HG02610 (cell line): ENCODE data around the gene IGF1R.

ENCODE experiments used
- ATAC-seq: cut with Tn5 transposase; IDR thresholded peaks from one replicate; pipeline ENCODE4 v1.9.1; 2021; ENCODE audit warnings: mild to moderate bottlenecking, moderate library complexity; ENCODE audit not compliant: unreplicated experiment

The IGF1R gene

DNA sequence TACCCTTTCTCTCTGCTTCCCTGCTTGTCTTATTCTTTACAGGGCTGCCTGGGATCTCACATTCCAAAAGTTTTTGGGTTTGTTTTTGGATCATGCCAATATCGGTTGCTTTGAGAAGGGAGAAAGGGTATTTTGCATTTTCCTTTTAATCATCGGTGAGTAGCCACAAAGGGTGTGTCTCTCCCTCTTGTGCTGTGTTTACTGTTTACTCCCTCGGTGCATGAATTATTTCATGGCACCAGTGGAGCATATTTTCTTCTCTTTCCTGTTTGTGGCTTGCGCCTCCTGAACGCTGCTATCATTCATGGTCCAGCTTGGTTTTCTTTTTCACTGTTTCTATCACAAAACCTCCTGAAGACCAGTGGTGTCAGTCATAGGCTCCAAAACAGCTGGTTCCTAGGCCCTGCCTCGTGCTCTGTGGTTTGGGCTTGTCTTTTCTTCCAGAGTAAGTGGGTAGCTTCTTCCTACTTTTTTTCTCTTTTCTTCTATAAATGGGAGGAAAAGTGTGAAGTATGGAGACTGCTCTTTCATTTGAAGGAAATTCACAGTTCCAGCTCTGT lies 54.9 kb downstream of the IGF1R start:
- no peak for ATAC-seq

DNA sequence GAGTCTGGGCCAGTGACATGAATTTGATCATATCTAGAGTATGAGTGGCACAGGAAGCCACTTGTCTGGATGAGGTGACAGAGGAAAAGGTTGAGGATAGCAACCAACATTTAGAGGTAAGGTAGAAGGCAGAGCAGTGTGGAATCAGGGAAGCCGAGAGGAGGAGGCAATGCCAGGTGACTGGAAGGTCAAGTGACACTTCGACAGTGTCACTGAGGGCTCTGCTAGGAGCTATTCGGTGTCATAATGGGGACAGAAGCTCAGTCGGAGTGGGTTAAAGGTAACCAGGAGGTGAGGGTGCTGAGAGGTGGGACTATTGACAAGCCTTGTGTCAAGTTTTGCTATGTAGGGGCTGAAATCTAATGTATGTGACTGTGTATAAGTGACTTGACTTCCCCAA lies 56.7 kb downstream of the IGF1R start:
- no peak for ATAC-seq

DNA sequence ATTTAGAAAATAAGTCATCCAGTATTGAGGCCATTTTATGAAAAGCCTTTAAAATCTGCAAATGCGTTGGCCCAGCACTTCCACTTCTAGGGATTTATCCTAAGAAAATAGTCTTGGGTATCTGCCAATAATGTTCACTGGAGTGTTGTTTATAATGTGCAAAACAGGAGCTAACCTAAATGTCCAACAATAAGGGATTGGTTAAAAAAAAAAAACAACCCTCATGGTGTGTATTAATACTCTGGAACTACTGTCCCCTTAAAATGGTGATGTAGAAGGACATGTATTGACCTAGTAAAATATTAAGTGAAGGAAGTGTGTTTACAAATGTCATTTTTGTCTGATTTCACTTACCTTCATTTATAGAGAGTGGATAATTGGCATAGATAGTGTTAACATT lies 58.0 kb downstream of the IGF1R start:
- ATAC-seq: no peak

DNA sequence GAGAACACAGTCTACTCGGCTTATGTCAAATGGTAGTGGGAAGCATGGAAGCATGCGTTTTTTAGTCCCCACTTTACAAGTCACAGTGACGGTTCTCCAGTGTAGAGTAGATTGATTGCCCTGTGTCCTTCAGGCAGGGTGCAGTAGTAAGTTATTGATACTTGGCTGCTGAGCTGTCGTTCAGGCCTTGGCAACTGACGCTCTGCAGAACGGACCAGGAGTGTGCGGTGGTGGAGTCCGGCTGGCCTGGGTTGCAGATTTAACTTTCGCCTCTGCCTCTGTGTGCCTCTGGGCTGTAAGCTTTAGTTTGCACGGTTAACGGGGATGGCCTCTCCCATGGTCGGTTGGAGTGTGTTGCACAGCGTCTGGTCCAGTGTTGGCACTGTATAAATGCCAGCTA lies 58.6 kb downstream of the IGF1R start:
- no peak for ATAC-seq

- ATAC-seq: no peak
Measured at GRCh38 chr15:98708037-98708590, 59.8 kb downstream of the IGF1R start.

DNA sequence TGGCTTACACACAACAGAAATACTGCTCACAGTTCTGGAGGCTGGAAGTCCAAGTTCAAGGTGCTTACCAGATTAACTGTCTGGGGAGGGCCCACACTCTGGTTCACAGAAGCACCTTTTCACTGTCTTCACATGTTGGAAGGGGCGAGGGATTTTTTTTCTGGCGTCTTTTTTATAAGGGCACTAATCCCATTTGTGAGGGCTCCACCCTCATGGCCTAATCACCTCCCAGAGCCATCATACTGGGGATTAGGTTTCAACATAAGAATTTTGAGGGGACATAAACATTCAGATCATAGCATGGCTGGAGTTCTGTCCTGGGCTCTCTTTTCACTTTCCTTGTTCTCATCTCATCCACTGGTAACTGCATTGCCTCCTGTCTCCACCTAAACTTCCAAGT lies 63.5 kb downstream of the IGF1R start:
- no peak for ATAC-seq

GRCh38 chr15:98712845-98713584 lies 64.7 kb downstream of the IGF1R start:
- ATAC-seq: no peak

DNA sequence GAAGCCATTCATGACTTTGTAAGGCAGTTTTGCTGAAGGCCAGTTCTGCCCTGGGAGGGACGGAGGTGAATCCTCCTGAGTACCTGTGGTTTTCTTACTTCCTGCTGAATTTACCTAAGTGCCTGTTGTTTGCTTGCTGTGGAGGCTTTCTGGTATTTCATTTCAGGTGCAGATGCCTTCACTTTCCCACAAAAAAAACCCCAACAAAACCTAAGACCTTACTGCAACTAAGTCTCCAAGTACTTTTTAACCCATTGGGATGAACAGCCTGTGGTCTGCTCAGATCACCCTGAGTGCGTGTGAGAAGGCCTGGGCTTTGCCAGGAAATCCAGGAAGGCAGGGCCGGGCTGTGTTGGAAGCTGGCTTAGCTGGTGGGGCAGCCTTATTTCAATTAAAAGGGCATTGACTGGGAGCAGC lies 65.3 kb downstream of the IGF1R start:
- ATAC-seq: peak; percentile 75

GRCh38 chr15:98714922-98715321 lies 66.6 kb downstream of the IGF1R start:
- no peak for ATAC-seq

DNA sequence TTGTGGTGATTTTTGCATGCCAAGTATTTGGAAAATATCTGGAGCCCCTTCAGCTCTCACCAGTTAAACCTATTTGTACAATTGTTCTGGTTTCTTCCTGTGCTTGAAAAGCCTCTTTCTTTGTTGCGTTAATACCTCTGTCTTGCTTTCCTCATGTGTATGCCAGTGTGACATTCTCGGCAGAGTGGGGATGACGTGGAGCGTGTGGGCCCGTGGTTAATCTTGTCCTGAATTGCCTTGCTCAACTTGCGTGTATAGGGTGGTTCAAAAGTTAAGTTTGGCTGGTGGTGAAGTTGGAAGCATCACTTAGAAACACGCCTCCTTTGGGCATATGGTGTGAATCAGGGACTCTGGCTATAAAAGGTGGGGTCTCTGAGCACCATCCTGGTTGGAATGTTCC lies 67.1 kb downstream of the IGF1R start:
- ATAC-seq: no peak

GRCh38 chr15:98715890-98716443 lies 67.6 kb downstream of the IGF1R start:
- ATAC-seq: no peak

DNA sequence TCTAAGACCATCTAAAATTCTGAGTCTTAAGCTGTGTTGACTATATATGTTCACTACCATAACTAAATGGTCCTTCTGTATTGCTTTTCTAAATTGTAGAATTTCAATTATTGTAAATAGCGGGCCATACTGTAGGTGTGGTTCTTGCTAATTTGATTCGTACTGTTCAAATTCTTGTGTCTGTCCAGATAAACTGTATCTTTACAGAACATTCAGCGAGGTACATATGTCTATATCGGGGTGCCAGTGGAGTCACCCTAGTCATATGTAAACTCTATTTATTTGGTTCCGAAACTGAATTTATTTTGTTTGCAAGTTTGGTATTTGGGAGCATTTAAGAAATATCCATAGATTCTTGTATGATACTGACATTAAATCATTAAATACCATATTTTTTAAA lies 69.0 kb downstream of the IGF1R start:
- ATAC-seq: no peak

GRCh38 chr15:98717942-98718341 lies 69.6 kb downstream of the IGF1R start:
- no peak for ATAC-seq

GRCh38 chr15:98718426-98719136 lies 70.2 kb downstream of the IGF1R start:
- no peak for ATAC-seq

GRCh38 chr15:98719137-98719740 lies 70.9 kb downstream of the IGF1R start:
- ATAC-seq: no peak

DNA sequence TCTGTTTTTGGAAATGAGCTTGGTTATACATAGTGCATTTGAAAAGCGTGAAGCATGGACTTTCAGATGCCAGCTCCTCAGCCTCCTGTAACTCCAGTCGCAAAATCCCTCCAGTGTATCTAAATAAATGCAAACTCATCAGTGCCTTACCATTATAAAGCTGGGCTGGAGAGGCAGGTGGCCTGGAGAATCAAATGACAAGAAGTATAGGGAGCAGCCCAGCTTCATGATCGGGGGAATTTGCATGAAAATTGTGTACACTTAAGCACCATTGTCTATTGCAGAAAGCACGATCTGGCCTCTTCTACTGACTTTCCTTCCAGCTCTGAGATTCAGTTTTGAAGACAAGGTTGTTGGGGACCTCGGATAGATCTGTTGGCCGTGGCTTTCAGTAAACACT lies 71.7 kb downstream of the IGF1R start:
- ATAC-seq: no peak

- ATAC-seq: no peak
Measured at GRCh38 chr15:98720577-98721565, 72.5 kb downstream of the IGF1R start.

DNA sequence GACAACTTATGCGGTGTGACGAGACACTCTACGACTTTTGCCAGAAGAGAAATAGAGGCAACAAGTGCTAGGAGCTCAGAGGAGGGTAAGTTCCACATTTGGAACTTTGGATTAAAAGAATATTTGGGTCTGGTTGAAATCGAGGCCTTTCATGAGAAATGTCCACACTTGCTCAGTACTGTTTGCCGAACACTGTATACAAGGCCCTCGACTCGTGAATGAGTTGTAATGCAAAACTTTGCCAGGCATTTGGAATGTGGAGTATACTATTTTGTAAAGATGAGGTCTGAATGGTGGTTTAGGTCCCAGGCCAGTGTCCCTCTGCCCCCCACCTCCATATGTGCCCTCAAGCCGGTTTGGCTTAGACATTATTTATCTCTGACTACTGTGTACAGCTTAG lies 73.9 kb downstream of the IGF1R start:
- ATAC-seq: no peak

DNA sequence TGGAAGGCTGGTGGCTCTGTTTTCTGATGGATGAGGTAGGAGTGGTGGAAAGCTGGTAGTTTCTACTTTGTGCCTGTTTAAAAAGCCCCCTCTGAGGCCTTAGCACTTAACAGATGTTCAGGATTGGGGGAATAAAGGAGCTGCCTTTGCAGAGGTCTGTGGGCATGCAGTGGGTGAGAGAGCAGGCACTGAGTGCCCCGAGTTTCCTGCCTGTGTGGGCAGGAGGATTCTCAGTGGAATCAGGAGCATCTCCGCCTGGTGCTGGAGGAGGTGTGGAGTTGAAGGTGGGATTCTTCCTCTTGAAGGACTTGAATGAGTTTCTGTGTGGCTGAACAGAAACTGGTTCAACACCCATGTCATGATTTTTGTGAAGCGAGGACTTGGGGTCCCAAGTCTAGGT lies 74.3 kb downstream of the IGF1R start:
- no peak for ATAC-seq

DNA sequence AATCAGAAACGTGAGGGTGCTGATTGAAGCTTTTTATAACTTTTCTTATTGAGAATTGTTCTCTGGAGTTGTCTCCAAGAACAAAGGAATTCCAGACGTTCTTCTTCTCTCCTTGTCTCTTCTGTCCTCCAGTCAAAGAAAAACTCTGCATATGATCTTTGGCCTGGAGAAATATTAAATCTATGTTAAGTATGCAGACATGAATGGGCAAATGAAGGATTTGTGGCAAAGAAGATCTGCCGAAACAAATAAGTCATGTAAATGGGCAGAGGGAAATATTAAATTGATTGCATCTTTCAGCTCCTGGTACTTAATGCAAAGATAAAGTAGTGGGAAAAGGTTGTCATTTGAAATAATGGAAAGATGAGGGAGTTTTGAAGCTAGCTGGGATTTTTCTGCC lies 74.9 kb downstream of the IGF1R start:
- no peak for ATAC-seq
